Esophagus muscularis mucosa (tissue), 4 donors: ENCODE data around the gene GRHL3. TPM values are rescaled to one million over a fixed set of nuclear protein-coding genes. Genes with fewer than 3 reads are reported as not detected.

ENCODE experiments used
- DNase-seq: peaks from one replicate; pipeline ENCODE4 v3.0.0-alpha.2; 2017; ENCODE audit errors: extremely low spot score
- H3K27ac ChIP-seq, 4 donors: fragments of 200-600 bp; sonication (generic); replicated peaks in 1 of 4; 1 replicate in 3 of 4; 2 replicates in 1 of 4; pipeline ENCODE4 v1.5.1; 2016 to 2019; ENCODE audit warnings: mild to moderate bottlenecking in 1 of 4
- H3K27me3 ChIP-seq, 4 donors: fragments of 200-600 bp; sonication (generic); one replicate each; pipeline versions ENCODE4 v1.5.1 to v1.6.0; 2016 to 2019
- H3K36me3 ChIP-seq, 4 donors: fragments of 200-600 bp; sonication (generic); one replicate each; pipeline ENCODE4 v1.5.1; 2016 to 2019
- H3K4me1 ChIP-seq, 4 donors: fragments of 200-600 bp; sonication (generic); one replicate each; pipeline ENCODE4 v1.5.1; 2016 to 2019
- H3K4me3 ChIP-seq, 4 donors: fragments of 200-600 bp; sonication (generic); 1 replicate in 2 of 4; 2 replicates in 2 of 4; pipeline ENCODE4 v1.5.1; 2016 to 2019; ENCODE audit warnings: mild to moderate bottlenecking in 4 of 4, moderate library complexity in 1 of 4
- H3K9me3 ChIP-seq, 4 donors: fragments of 200-600 bp; sonication (generic); 1 replicate in 3 of 4; 2 replicates in 1 of 4; pipeline ENCODE4 v1.5.1; 2016 to 2019
- EP300 ChIP-seq: sonication (generic); formaldehyde crosslinking; IDR thresholded peaks from one replicate; pipeline ENCODE4 v1.6.1; 2017; ENCODE audit warnings: antibody characterized with exemption
- POLR2A ChIP-seq: fragments of 450-650 bp; IDR thresholded peaks from one replicate; pipeline ENCODE4 v1.6.1; 2017; ENCODE audit warnings: antibody characterized with exemption, moderate library complexity, mild to moderate bottlenecking, low read depth
- POLR2AphosphoS5 ChIP-seq, 2 donors: sonication (generic); formaldehyde crosslinking; IDR thresholded peaks; one replicate each; pipeline ENCODE4 v1.6.1; 2017; ENCODE audit warnings: antibody characterized with exemption in 2 of 2
- WGBS: methylation state at CpG from one replicate; pipeline ENCODE4 v1.1.5; 2018; 5-methylcytosine and 5-hydroxymethylcytosine counted together
- intact Hi-C: fragments of 100-400 bp; cut with DNase I; formaldehyde crosslinking; loops from one replicate; pipeline ENCODE4 v1.15.1; 2023
- total RNA-seq, 4 donors: library from RNA; depleted of rRNA; stranded (reverse); fragments of >200 nt; gene quantifications; one replicate each; pipeline versions ENCODE4 v1.1.0 to v1.2.1, GENCODE V29; 2016
- TF ChIP-seq, protein P1 (sequence below), 3 experiments: fragments of 200-600 bp in 2 of 3; fragments of 450-650 bp in 1 of 3; sonication (generic) in 2 of 3; IDR thresholded peaks; one replicate each; pipeline ENCODE4 v1.5.1; 2017 to 2019; ENCODE audit warnings: antibody characterized with exemption in 3 of 3, mild to moderate bottlenecking in 2 of 3, moderate library complexity in 1 of 3

Gene GRHL3
- total RNA-seq, 4 donors from 2014 or later = not detected

DNA sequence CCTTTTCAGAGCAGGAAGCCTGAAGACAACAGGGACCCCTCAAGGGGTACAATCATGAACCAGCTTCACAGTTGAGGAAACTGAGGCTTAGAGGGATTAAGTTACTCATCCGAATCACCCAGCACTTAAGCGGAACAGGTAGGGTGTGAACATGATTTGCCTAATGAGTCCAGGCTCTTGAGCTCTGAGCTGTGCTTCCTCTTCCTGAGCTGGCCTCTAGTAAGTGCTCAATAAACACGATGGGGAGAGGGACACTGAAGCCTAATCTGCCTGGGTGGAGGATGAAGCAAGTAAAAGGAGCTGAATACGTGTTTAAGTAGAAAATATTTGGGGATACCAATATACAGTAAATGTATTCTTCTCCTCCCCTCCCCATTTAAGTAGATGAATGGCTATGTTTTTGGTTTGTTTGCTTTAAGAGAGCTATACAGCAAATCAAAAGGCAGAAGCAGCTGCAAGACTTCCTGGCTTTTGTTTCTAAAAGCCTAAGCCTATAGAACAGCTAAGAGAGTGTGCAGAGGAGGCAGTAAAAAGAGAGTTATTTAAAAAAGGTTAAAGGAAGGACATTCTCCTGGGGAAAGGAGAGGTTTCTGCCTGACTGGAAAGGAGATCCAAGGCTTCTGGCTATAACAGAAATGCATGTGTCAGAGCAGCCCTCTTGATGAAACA, 74.0 kb downstream of the GRHL3 start:
- Histone ChIP-seq H3K27ac (peak overlapping the region in 3 of 4 donors; percentile 78 to 84 (median 81)), H3K4me1 (peaks cover 0 to 17% (median 15%) of the 10 kb centered on the region in 4 donors), H3K36me3 (peaks cover 0 to 14% (median 0%) of the 10 kb centered on the region in 4 donors), H3K9me3 (no peaks in the 10 kb centered on the region), H3K27me3 (no peaks in the 10 kb centered on the region), H3K4me3 (no peak overlapping the region)
- peak; percentile 17 for DNase-seq
- intact Hi-C loops = loop anchor here (1.0 kb wide), 1 partner anchor 194 kb away; no protein-coding TSS in a partner anchor
- 79% methylated on average over 4 of the region's 4 CpGs for WGBS
- TF ChIP-seq, protein P1, sequence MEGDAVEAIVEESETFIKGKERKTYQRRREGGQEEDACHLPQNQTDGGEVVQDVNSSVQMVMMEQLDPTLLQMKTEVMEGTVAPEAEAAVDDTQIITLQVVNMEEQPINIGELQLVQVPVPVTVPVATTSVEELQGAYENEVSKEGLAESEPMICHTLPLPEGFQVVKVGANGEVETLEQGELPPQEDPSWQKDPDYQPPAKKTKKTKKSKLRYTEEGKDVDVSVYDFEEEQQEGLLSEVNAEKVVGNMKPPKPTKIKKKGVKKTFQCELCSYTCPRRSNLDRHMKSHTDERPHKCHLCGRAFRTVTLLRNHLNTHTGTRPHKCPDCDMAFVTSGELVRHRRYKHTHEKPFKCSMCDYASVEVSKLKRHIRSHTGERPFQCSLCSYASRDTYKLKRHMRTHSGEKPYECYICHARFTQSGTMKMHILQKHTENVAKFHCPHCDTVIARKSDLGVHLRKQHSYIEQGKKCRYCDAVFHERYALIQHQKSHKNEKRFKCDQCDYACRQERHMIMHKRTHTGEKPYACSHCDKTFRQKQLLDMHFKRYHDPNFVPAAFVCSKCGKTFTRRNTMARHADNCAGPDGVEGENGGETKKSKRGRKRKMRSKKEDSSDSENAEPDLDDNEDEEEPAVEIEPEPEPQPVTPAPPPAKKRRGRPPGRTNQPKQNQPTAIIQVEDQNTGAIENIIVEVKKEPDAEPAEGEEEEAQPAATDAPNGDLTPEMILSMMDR (IDR thresholded peaks at IDR 0.05) = no peak
- TF ChIP-seq POLR2AphosphoS5 (IDR thresholded peaks at IDR 0.05) = no peak

DNA sequence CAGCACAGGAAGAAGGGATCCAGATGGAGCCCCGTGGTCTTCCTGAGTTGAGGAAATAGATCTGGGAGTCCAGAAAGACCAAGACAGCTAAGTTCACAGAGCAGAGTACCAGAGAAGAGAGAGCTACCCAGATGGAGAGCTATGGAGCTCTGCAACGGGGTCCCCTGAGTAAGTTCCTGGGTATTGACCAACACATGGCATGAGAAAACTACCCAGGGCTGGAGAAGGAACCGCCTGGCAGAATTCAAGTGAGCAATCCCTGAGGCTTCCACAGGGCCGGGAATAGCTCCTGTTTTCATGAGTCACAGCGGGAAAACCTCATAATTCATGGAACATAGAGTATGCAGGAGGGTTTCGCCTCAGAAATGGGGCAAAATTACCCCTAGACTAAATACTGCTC, 74.7 kb downstream of the GRHL3 start:
- Histone ChIP-seq H3K4me1 (peaks cover 0 to 17% (median 15%) of the 10 kb centered on the region in 4 donors), H3K27ac (no peak overlapping the region), H3K27me3 (no peaks in the 10 kb centered on the region), H3K36me3 (peaks cover 0 to 9% (median 0%) of the 10 kb centered on the region in 4 donors), H3K9me3 (no peaks in the 10 kb centered on the region), H3K4me3 (no peak overlapping the region)
- TF ChIP-seq POLR2A (no peak), POLR2AphosphoS5 (IDR thresholded peaks at IDR 0.05) (no peak), EP300 (no peak)
- TF ChIP-seq, protein P1 (IDR thresholded peaks at IDR 0.05) = no peak
- DNase-seq = peak; percentile 57
- intact Hi-C loops = no loop called here
- 73% methylated on average over 6 of the region's 6 CpGs for WGBS

DNA sequence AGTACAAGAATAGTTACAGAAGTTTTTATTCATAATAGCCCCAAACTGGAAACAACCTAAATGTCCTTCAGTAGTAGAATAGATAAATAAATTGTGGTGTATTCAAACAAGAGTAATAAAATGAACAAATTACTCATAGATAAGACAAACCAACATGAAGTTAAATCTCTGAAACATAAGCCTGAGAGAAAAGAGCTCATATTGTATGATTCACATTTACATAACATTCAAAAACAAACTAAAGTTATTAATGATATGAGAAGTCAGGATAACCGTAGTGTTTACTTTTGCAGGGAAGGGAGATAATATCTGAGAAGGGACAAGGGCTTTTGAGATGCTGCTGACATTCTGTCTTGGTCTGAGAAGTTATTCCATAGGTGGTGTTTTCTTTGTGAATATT, 80.9 kb downstream of the GRHL3 start:
- Histone ChIP-seq H3K27ac (no peak overlapping the region), H3K27me3 (no peaks in the 10 kb centered on the region), H3K9me3 (no peaks in the 10 kb centered on the region), H3K36me3 (peaks cover 0 to 19% (median 4%) of the 10 kb centered on the region in 4 donors), H3K4me1 (no peaks in the 10 kb centered on the region), H3K4me3 (no peak overlapping the region)
- intact Hi-C loops = no loop called here
- 41% methylated on average over 1 of the region's 1 CpG for WGBS
- no peak for TF ChIP-seq EP300
- no peak for DNase-seq

DNA sequence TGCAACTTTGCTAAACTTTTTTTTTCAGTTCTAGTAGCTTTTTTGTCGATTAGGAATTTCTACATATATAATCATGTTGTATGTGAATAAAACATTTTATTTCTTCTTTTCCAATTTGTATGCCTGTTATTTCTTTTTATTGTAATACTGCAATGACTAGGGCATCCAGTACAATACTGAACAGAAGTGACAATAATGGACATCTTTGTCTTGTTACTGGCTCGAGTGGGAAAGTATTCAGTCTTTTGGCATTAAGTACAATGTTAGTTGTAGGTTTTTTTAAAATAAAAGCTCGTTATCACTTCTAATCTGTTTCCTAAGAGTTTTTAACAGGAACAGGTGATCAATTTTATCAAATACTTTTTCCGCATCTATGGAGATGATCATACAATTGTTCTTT, 84.6 kb downstream of the GRHL3 start:
- no peaks in the 10 kb centered on the region for H3K27me3 ChIP-seq
- H3K27ac ChIP-seq = no peak overlapping the region
- TF ChIP-seq, protein P1 (IDR thresholded peaks at IDR 0.05) = no peak
- TF ChIP-seq POLR2AphosphoS5 (IDR thresholded peaks at IDR 0.05) (no peak), POLR2A (no peak), EP300 (no peak)
- peaks cover 0 to 17% (median 4%) of the 10 kb centered on the region in 4 donors for H3K36me3 ChIP-seq
- H3K4me1 ChIP-seq = no peaks in the 10 kb centered on the region
- 93% methylated on average over 4 of the region's 4 CpGs for WGBS
- H3K4me3 ChIP-seq = no peak overlapping the region
- no peaks in the 10 kb centered on the region for H3K9me3 ChIP-seq
- no peak for DNase-seq
- intact Hi-C loops = no loop called here

Other genes starting within 250 kb of the GRHL3 start
- 1 to 10 TPM in 2 of 4 donors, under 1 TPM in 2; 0.17 to 2.5 (median 1.4) TPM for gene MYOM3, start 207.2 kb upstream of the GRHL3 start, total RNA-seq
- under 1 TPM in 1 of 4 donors, not detected in 3; 0.23 TPM for gene IL22RA1, start 176.2 kb upstream of the GRHL3 start, total RNA-seq
- gene IFNLR1, start 132.1 kb upstream of the GRHL3 start, total RNA-seq = 1 to 10 TPM in 2 of 4 donors, under 1 TPM in 2; 0.50 to 2.0 (median 1.2) TPM
- 1 to 10 TPM; 2.2 to 5.6 (median 4.1) TPM for gene STPG1, start 94.4 kb downstream of the GRHL3 start, total RNA-seq
- gene NIPAL3, start 96.4 kb downstream of the GRHL3 start, total RNA-seq = 10 to 100 TPM; 18.3 to 31.1 (median 26.6) TPM
- 10 to 100 TPM in 2 of 4 donors, 1 to 10 TPM in 2; 5.3 to 14.0 (median 9.3) TPM for gene RCAN3, start 183.5 kb downstream of the GRHL3 start, total RNA-seq
- gene NCMAP, start 236.7 kb downstream of the GRHL3 start, total RNA-seq = under 1 TPM in 3 of 4 donors, not detected in 1; 0.17 to 0.65 (median 0.34) TPM